DMS153 treated with DMSO at 0.1 percent for 48 hours (cell line): ENCODE measurements around the gene TRPC4.
"Not testable (repeated sequence)": the region's sequence is repeated elsewhere in the genome, so short reads cannot be mapped to it uniquely, and the experiment has no call there.

Experiments
- DNase-seq: peaks from one replicate; lab custom pipeline; 2025; ENCODE audit not compliant: unreplicated experiment; lab: John Stamatoyannopoulos, UW

The TRPC4 gene

GRCh38 chr13:37833411-37833810 lies 36.2 kb downstream of the TRPC4 start:
- no peak for DNase-seq

- no peak for DNase-seq
Measured at GRCh38 chr13:37816276-37816675, 53.3 kb downstream of the TRPC4 start.

- no peak for DNase-seq
Measured at GRCh38 chr13:37811441-37811840, 58.1 kb downstream of the TRPC4 start.

- DNase-seq: no peak
Measured at GRCh38 chr13:37806666-37807065, 62.9 kb downstream of the TRPC4 start.

- no peak for DNase-seq
Measured at GRCh38 chr13:37797631-37798030, 71.9 kb downstream of the TRPC4 start.

GRCh38 chr13:37796795-37797194 lies 72.8 kb downstream of the TRPC4 start:
- DNase-seq: not testable (repeated sequence)

- DNase-seq: no peak
Measured at GRCh38 chr13:37795326-37795725, 74.2 kb downstream of the TRPC4 start.

- no peak for DNase-seq
Measured at GRCh38 chr13:37791699-37792098, 77.9 kb downstream of the TRPC4 start.

- no peak for DNase-seq
Measured at GRCh38 chr13:37788346-37788745, 81.2 kb downstream of the TRPC4 start.

GRCh38 chr13:37777676-37778075 lies 91.9 kb downstream of the TRPC4 start:
- DNase-seq: no peak

- no peak for DNase-seq
Measured at GRCh38 chr13:37775871-37776270, 93.7 kb downstream of the TRPC4 start.

GRCh38 chr13:37772644-37773043 lies 96.9 kb downstream of the TRPC4 start:
- DNase-seq: no peak

GRCh38 chr13:37769545-37769944 lies 100.0 kb downstream of the TRPC4 start:
- DNase-seq: no peak

- DNase-seq: no peak
Measured at GRCh38 chr13:37769078-37769477, 100.5 kb downstream of the TRPC4 start.

GRCh38 chr13:37766502-37766901 lies 103.1 kb downstream of the TRPC4 start:
- no peak for DNase-seq

- no peak for DNase-seq
Measured at GRCh38 chr13:37755349-37755748, 114.2 kb downstream of the TRPC4 start.

GRCh38 chr13:37753776-37754175 lies 115.8 kb downstream of the TRPC4 start:
- DNase-seq: no peak

GRCh38 chr13:37752146-37752545 lies 117.4 kb downstream of the TRPC4 start:
- DNase-seq: no peak

GRCh38 chr13:37751025-37751424 lies 118.5 kb downstream of the TRPC4 start:
- no peak for DNase-seq

- DNase-seq: no peak
Measured at GRCh38 chr13:37748913-37749312, 120.7 kb downstream of the TRPC4 start.

- peak; percentile 74 for DNase-seq
Measured at GRCh38 chr13:37747071-37747612, 122.4 kb downstream of the TRPC4 start.

- no peak for DNase-seq
Measured at GRCh38 chr13:37741536-37741935, 128.0 kb downstream of the TRPC4 start.

GRCh38 chr13:37736045-37736444 lies 133.5 kb downstream of the TRPC4 start:
- DNase-seq: no peak

GRCh38 chr13:37735293-37735692 lies 134.3 kb downstream of the TRPC4 start:
- no peak for DNase-seq
